H9 (cell line): ENCODE data around the gene CDH4. TPM values are rescaled to one million over a fixed set of nuclear protein-coding genes. Genes with fewer than 3 reads are reported as not detected.

Experiments
- DNase-seq: peaks from one replicate; pipeline ENCODE4 v3.0.0-alpha.2; 2017
- H2AFZ ChIP-seq: one replicate; pipeline ENCODE4 v1.6.1; 2013; ENCODE audit warnings: mild to moderate bottlenecking, low read length, control low read depth, moderate library complexity
- H2AK5ac ChIP-seq: 2 replicates; pipeline ENCODE4 v1.6.1; 2013; ENCODE audit warnings: low read length, control low read depth, mixed read lengths; ENCODE audit not compliant: insufficient read length
- H2BK120ac ChIP-seq: one replicate; pipeline ENCODE4 v1.6.1; 2013; ENCODE audit warnings: low read depth, mild to moderate bottlenecking, low read length, control low read depth, inconsistent platforms; ENCODE audit not compliant: poor library complexity, severe bottlenecking
- H2BK12ac ChIP-seq: 2 replicates; pipeline ENCODE4 v1.6.1; 2013; ENCODE audit warnings: low read length, control low read depth, mixed read lengths, low read depth; ENCODE audit not compliant: insufficient read length
- H2BK15ac ChIP-seq: 2 replicates; pipeline ENCODE4 v1.6.1; 2013; ENCODE audit warnings: low read depth, low read length, control low read depth
- H2BK20ac ChIP-seq: one replicate; pipeline ENCODE4 v1.6.1; 2013; ENCODE audit warnings: low read depth, mild to moderate bottlenecking, low read length, control low read depth, inconsistent platforms; ENCODE audit not compliant: poor library complexity, severe bottlenecking
- H2BK5ac ChIP-seq: 2 replicates; pipeline ENCODE4 v1.6.1; 2013; ENCODE audit warnings: low read length, control low read depth, mixed read lengths; ENCODE audit not compliant: insufficient read length
- H3K14ac ChIP-seq: 2 replicates; pipeline ENCODE4 v1.6.1; 2013; ENCODE audit warnings: low read length, control low read depth; ENCODE audit not compliant: insufficient read depth
- H3K18ac ChIP-seq: 2 replicates; pipeline ENCODE4 v1.6.1; 2013; ENCODE audit warnings: low read depth, mild to moderate bottlenecking, mixed read lengths, low read length, control low read depth; ENCODE audit not compliant: insufficient read length
- H3K23ac ChIP-seq: 2 replicates; pipeline ENCODE4 v1.6.1; 2013; ENCODE audit warnings: low read length, control low read depth, mixed read lengths, low read depth; ENCODE audit not compliant: insufficient read length
- H3K23me2 ChIP-seq: 2 replicates; pipeline ENCODE4 v1.6.1; 2013; ENCODE audit warnings: low read depth, mild to moderate bottlenecking, mixed read lengths, low read length, control low read depth; ENCODE audit not compliant: insufficient read length, poor library complexity, severe bottlenecking
- H3K27ac ChIP-seq: 2 replicates; pipeline ENCODE4 v1.5.1; 2013; ENCODE audit warnings: low read length, control low read depth, mixed read lengths, low read depth; ENCODE audit not compliant: insufficient read length
- H3K27me3 ChIP-seq: 2 replicates; pipeline ENCODE4 v1.6.1; 2013; ENCODE audit warnings: low read length, control low read depth, inconsistent platforms; ENCODE audit not compliant: insufficient read depth
- H3K4ac ChIP-seq: 2 replicates; pipeline ENCODE4 v1.6.1; 2013; ENCODE audit warnings: low read depth, mild to moderate bottlenecking, control low read depth, inconsistent platforms, low read length, moderate library complexity
- H3K4me1 ChIP-seq: 2 replicates; pipeline ENCODE4 v1.6.1; 2013; ENCODE audit warnings: low read length, control low read depth, inconsistent platforms; ENCODE audit not compliant: insufficient read depth
- H3K4me2 ChIP-seq: 2 replicates; pipeline ENCODE4 v1.6.1; 2013; ENCODE audit warnings: low read length, control low read depth, mixed read lengths; ENCODE audit not compliant: insufficient read length, insufficient read depth
- H3K56ac ChIP-seq: 2 replicates; pipeline ENCODE4 v1.6.1; 2013; ENCODE audit warnings: low read depth, mild to moderate bottlenecking, mixed read lengths, low read length, control low read depth; ENCODE audit not compliant: insufficient read length
- H3K79me1 ChIP-seq: 2 replicates; pipeline ENCODE4 v1.6.1; 2013; ENCODE audit warnings: low read depth, mild to moderate bottlenecking, moderate library complexity, low read length, control low read depth, inconsistent platforms; ENCODE audit not compliant: insufficient read depth, poor library complexity, severe bottlenecking
- H3K79me2 ChIP-seq: 2 replicates; pipeline ENCODE4 v1.6.1; 2013; ENCODE audit warnings: low read length, control low read depth, inconsistent platforms; ENCODE audit not compliant: insufficient read depth
- H3K9ac ChIP-seq: 2 replicates; pipeline ENCODE4 v1.6.1; 2013; ENCODE audit warnings: low read length, control low read depth, mixed read lengths; ENCODE audit not compliant: insufficient read length; ENCODE audit errors: extremely low read depth
- H3K9me3 ChIP-seq: one replicate; pipeline ENCODE4 v1.6.1; 2013; ENCODE audit warnings: low read depth, low read length, inconsistent platforms; ENCODE audit not compliant: control insufficient read depth
- H3T11ph ChIP-seq: one replicate; pipeline ENCODE4 v1.6.1; 2013; ENCODE audit warnings: mild to moderate bottlenecking, low read length, control low read depth, inconsistent platforms
- H4K20me1 ChIP-seq: one replicate; pipeline ENCODE4 v1.6.1; 2013; ENCODE audit not compliant: control insufficient read depth, insufficient read length, insufficient read depth
- H4K5ac ChIP-seq: 2 replicates; pipeline ENCODE4 v1.6.1; 2013; ENCODE audit warnings: low read depth, mild to moderate bottlenecking, mixed read lengths, low read length, control low read depth; ENCODE audit not compliant: insufficient read length
- H4K8ac ChIP-seq: replicated peaks from 2 replicates; pipeline ENCODE4 v1.6.1; 2013; ENCODE audit warnings: low read length, control low read depth, mixed read lengths, low read depth; ENCODE audit not compliant: insufficient read length
- H4K91ac ChIP-seq: 2 replicates; pipeline ENCODE4 v1.6.1; 2013; ENCODE audit warnings: low read depth, mild to moderate bottlenecking, moderate library complexity, mixed read lengths, low read length, control low read depth; ENCODE audit not compliant: insufficient read length
- H3K27ac Mint-ChIP-seq, 3 experiments: 2 replicates in 2 of 3; 3 replicates in 1 of 3; pipeline ENCODE4 v1.8.0; 2020 to 2021; ENCODE audit warnings: mixed read lengths in 3 of 3, mild to moderate bottlenecking in 1 of 3, moderate library complexity in 1 of 3
- H3K27me3 Mint-ChIP-seq: 2 replicates; pipeline ENCODE4 v1.8.0; 2021; ENCODE audit warnings: low read depth, mild to moderate bottlenecking, moderate library complexity, mixed read lengths
- H3K36me3 Mint-ChIP-seq, 3 experiments: 2 replicates in 2 of 3; 3 replicates in 1 of 3; pipeline ENCODE4 v1.8.0; 2020 to 2021; ENCODE audit warnings: low read depth in 3 of 3, mixed read lengths in 3 of 3; ENCODE audit not compliant: insufficient read depth in 1 of 3
- H3K4me1 Mint-ChIP-seq, 2 experiments: 2 replicates each; pipeline ENCODE4 v1.8.0; 2020; ENCODE audit warnings: mixed read lengths in 2 of 2
- H3K4me3 Mint-ChIP-seq, 2 experiments: 2 replicates in 1 of 2; 3 replicates in 1 of 2; pipeline ENCODE4 v1.8.0; 2020 to 2021; ENCODE audit warnings: mild to moderate bottlenecking in 2 of 2, mixed read lengths in 2 of 2, moderate library complexity in 1 of 2
- H3K9me3 Mint-ChIP-seq, 2 experiments: 2 replicates in 1 of 2; 3 replicates in 1 of 2; pipeline ENCODE4 v1.8.0; 2020; ENCODE audit warnings: mild to moderate bottlenecking in 2 of 2, mixed read lengths in 2 of 2, moderate library complexity in 1 of 2
- CTCF ChIP-seq: fragments of 200-600 bp; sonication (generic); conservative IDR thresholded peaks from 3 replicates; pipeline ENCODE4 v1.8.0; 2021; ENCODE audit warnings: antibody characterized with exemption, mild to moderate bottlenecking
- WGBS: extraction: QIAGEN DNeasy Blood & Tissue Kit; methylation state at CpG from one replicate; pipeline ENCODE4 v1.1.7; 2013; ENCODE audit warnings: missing lambda C conversion rate, low lambda C conversion rate, mixed read lengths; ENCODE audit not compliant: insufficient read length; ENCODE audit errors: extremely low coverage; 5-methylcytosine and 5-hydroxymethylcytosine counted together
- total RNA-seq: library from RNA; stranded (reverse); gene quantifications from 2 replicates; pipeline ENCODE4 v1.2.1, GENCODE V29; 2021

The CDH4 gene
- total RNA-seq, 1 experiment from 2014 or later = 3.0 TPM

- H3K4me3 Mint-ChIP-seq = no peak overlapping the region
- DNase-seq = no peak
Observed at GRCh38 chr20:61777773-61778494, 525.9 kb downstream of the CDH4 start.

More at GRCh38 chr20:61777773-61778494, 525.9 kb downstream of the CDH4 start:
- no peaks in the 10 kb centered on the region for H3K79me2 ChIP-seq
- H2BK20ac ChIP-seq = no peak overlapping the region
- no peak for TF ChIP-seq CTCF
- no peak overlapping the region for H4K5ac ChIP-seq
- no peak overlapping the region for H3K23ac ChIP-seq
- peaks cover 5 to 6% of the 10 kb centered on the region in 2 experiments for H3K9me3 Mint-ChIP-seq
- H3K14ac ChIP-seq = no peak overlapping the region
- no peaks in the 10 kb centered on the region for H3K4me1 ChIP-seq
- H4K20me1 ChIP-seq = no peaks in the 10 kb centered on the region
- no peak overlapping the region for H4K8ac ChIP-seq
- H2AK5ac ChIP-seq = no peak overlapping the region
- H2BK5ac ChIP-seq = no peak overlapping the region
- no CpG with 5 or more reads among the region's 24 CpGs for WGBS
- H3K23me2 ChIP-seq = no peaks in the 10 kb centered on the region
- no peak overlapping the region for H3T11ph ChIP-seq
- H3K4me2 ChIP-seq = no peak overlapping the region
- H3K9ac ChIP-seq = no peak overlapping the region
- H3K79me1 ChIP-seq = no peaks in the 10 kb centered on the region
- H3K36me3 Mint-ChIP-seq = no peaks in the 10 kb centered on the region
- no peak overlapping the region for H2AFZ ChIP-seq
- H4K91ac ChIP-seq = no peak overlapping the region
- H3K27ac Mint-ChIP-seq = no peak overlapping the region
- no peak overlapping the region for H2BK15ac ChIP-seq
- no peaks in the 10 kb centered on the region for H3K4me1 Mint-ChIP-seq
- H3K27me3 ChIP-seq = peaks cover 3% of the 10 kb centered on the region; the same call in 1 of the 2 replicates
- no peak overlapping the region for H2BK120ac ChIP-seq
- peaks cover 74% of the 10 kb centered on the region for H3K27me3 Mint-ChIP-seq
- H3K18ac ChIP-seq = no peak overlapping the region
- no peak overlapping the region for H3K56ac ChIP-seq
- H3K4ac ChIP-seq = no peak overlapping the region
- H3K27ac ChIP-seq = no peak overlapping the region
- no peaks in the 10 kb centered on the region for H3K9me3 ChIP-seq
- H2BK12ac ChIP-seq = no peak overlapping the region
